ENCODE data around the gene VAV2.
A peak's percentile ranks its signal among the peaks of the same experiment; 100 is the strongest.
"Not testable (repeated sequence)": the region's sequence is repeated elsewhere in the genome, so short reads cannot be mapped to it uniquely, and the experiment has no call there.

VAV2 gene

GRCh38 chr9:133990366-133991213 lies 1.5 kb downstream of the VAV2 start:
- peak overlapping the region; percentile 69 for H3K4me3 ChIP-seq (ENCODE audit: low read length)
- DNase-seq (ENCODE audit: low read depth): peak; percentile 68
- no peak for TF ChIP-seq CTCF (IDR thresholded peaks at IDR 0.05; ENCODE audit: insufficient read depth, low read depth, low read length, missing control alignments)

- no peak for DNase-seq (ENCODE audit: low read depth)
- peak overlapping the region; percentile 69 for H3K4me3 ChIP-seq (ENCODE audit: low read length)
- TF ChIP-seq CTCF (IDR thresholded peaks at IDR 0.05; ENCODE audit: insufficient read depth, low read depth, low read length, missing control alignments): no peak
Measured at GRCh38 chr9:133989625-133990365, 2.3 kb downstream of the VAV2 start.

GRCh38 chr9:133988771-133989170 lies 3.4 kb downstream of the VAV2 start:
- H3K4me3 ChIP-seq (ENCODE audit: low read length); DNase-seq (ENCODE audit: low read depth): not testable (repeated sequence)

- H3K4me3 ChIP-seq (ENCODE audit: low read length): no peak overlapping the region
- no peak for TF ChIP-seq CTCF (IDR thresholded peaks at IDR 0.05; ENCODE audit: insufficient read depth, low read depth, low read length, missing control alignments)
- DNase-seq (ENCODE audit: low read depth): no peak
Measured at GRCh38 chr9:133987946-133988665, 4.0 kb downstream of the VAV2 start.

- H3K4me3 ChIP-seq (ENCODE audit: low read length): no peak overlapping the region
- no peak for TF ChIP-seq CTCF (IDR thresholded peaks at IDR 0.05; ENCODE audit: insufficient read depth, low read depth, low read length, missing control alignments)
- DNase-seq (ENCODE audit: low read depth): no peak
Measured at GRCh38 chr9:133987446-133987788, 4.7 kb downstream of the VAV2 start.

GRCh38 chr9:133986774-133987445 lies 5.2 kb downstream of the VAV2 start:
- no peak for DNase-seq (ENCODE audit: low read depth)
- H3K4me3 ChIP-seq (ENCODE audit: low read length): no peak overlapping the region
- no peak for TF ChIP-seq CTCF (IDR thresholded peaks at IDR 0.05; ENCODE audit: insufficient read depth, low read depth, low read length, missing control alignments)

- TF ChIP-seq CTCF (IDR thresholded peaks at IDR 0.05; ENCODE audit: insufficient read depth, low read depth, low read length, missing control alignments): no peak
- no peak for DNase-seq (ENCODE audit: low read depth)
- no peak overlapping the region for H3K4me3 ChIP-seq (ENCODE audit: low read length)
Measured at GRCh38 chr9:133986061-133986460, 6.1 kb downstream of the VAV2 start.
